ENCODE results near the gene ENAH. TPM values are rescaled to one million over a fixed set of nuclear protein-coding genes. Genes with fewer than 3 reads are reported as not detected.

The ENAH gene
- polyA plus RNA-seq, 3 donors = 0.12 TPM; not detected in 2

- 90% methylated on average over 13 of the region's 18 CpGs for WGBS (ENCODE audit: insufficient coverage)
- peaks cover 14 to 21% of the 10 kb centered on the region in 2 donors for H3K4me1 ChIP-seq (ENCODE audit: control insufficient read depth in 1 of 2, insufficient read depth in 2 of 2, low read length in 2 of 2)
- no peaks in the 10 kb centered on the region for H3K27me3 ChIP-seq (ENCODE audit: control insufficient read depth in 2 of 2, insufficient read depth in 2 of 2, low read length in 2 of 2)
- no peak overlapping the region for H3K4me3 ChIP-seq (replicated peaks in 1 of 3; ENCODE audit: low read depth in 2 of 3, low read length in 3 of 3)
- H3K27ac ChIP-seq (ENCODE audit: low read depth in 1 of 2, low read length in 2 of 2) = no peak overlapping the region
- intact Hi-C loops (cut with micrococcal nuclease) = no loop called here
- peaks cover 36% of the 10 kb centered on the region for H3K4me1 Mint-ChIP-seq
- peaks cover 0 to 4% (median 0%) of the 10 kb centered on the region in 3 donors for H3K27me3 Mint-ChIP-seq (ENCODE audit: low read depth in 3 of 3)
- H3K9me3 ChIP-seq (replicated peaks in 1 of 2; ENCODE audit: control insufficient read depth in 1 of 2, insufficient read depth in 1 of 2, low read length in 2 of 2) = no peaks in the 10 kb centered on the region
- TF ChIP-seq, protein P1, sequence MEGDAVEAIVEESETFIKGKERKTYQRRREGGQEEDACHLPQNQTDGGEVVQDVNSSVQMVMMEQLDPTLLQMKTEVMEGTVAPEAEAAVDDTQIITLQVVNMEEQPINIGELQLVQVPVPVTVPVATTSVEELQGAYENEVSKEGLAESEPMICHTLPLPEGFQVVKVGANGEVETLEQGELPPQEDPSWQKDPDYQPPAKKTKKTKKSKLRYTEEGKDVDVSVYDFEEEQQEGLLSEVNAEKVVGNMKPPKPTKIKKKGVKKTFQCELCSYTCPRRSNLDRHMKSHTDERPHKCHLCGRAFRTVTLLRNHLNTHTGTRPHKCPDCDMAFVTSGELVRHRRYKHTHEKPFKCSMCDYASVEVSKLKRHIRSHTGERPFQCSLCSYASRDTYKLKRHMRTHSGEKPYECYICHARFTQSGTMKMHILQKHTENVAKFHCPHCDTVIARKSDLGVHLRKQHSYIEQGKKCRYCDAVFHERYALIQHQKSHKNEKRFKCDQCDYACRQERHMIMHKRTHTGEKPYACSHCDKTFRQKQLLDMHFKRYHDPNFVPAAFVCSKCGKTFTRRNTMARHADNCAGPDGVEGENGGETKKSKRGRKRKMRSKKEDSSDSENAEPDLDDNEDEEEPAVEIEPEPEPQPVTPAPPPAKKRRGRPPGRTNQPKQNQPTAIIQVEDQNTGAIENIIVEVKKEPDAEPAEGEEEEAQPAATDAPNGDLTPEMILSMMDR (IDR thresholded peaks at IDR 0.05) = no peak
- H3K36me3 ChIP-seq (replicated peaks in 1 of 2; ENCODE audit: control insufficient read depth in 1 of 2, insufficient read depth in 2 of 2, low read length in 2 of 2) = no peaks in the 10 kb centered on the region
- H4K20me1 ChIP-seq (ENCODE audit: insufficient read depth, low read length) = no peaks in the 10 kb centered on the region
- H3K4me3 Mint-ChIP-seq = no peak overlapping the region
- no peak overlapping the region for H2AFZ ChIP-seq (ENCODE audit: insufficient read depth, low read depth, low read length, poor library complexity, severe bottlenecking)
- peak overlapping the region in 4 of 7 donors; percentile 16 to 52 (median 38) for H3K27ac Mint-ChIP-seq
- H3K9ac ChIP-seq (ENCODE audit: insufficient read depth, low read length, poor library complexity, severe bottlenecking) = no peak overlapping the region
- DNase-seq = no peak
- H3K79me2 ChIP-seq (ENCODE audit: insufficient read depth, low read length) = no peaks in the 10 kb centered on the region
- H3K36me3 Mint-ChIP-seq = peaks cover 0 to 5% of the 10 kb centered on the region in 2 donors
- H3K4me2 ChIP-seq (replicated peaks; ENCODE audit: extremely low read depth, low read length, poor library complexity, severe bottlenecking) = no peak overlapping the region
- peaks cover 0 to 3% (median 0%) of the 10 kb centered on the region in 7 donors for H3K9me3 Mint-ChIP-seq
These were observed 192.7 kb downstream of the ENAH start for GRCh38 chr1:225460021-225460736.

DNA sequence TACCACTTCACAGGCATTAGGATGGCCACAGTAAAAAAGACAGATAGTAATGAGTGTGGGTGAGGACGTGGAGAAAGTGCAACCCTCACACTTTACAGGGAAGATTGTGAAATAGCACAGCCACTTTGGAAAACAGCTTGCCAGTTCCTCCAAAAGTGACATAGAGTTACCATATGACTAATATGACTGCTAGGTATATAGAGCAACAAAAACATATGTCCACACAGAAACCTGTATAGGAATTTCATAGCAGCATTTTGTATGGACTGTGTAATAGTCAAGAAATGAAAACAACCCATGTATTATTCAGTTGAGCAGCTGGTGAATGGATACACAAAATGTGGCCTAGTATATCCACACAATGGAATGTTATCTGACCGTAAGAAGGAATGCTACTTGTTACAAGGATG lies 194.7 kb downstream of the ENAH start:
- peaks cover 27 to 37% of the 10 kb centered on the region in 2 donors for H3K4me1 ChIP-seq (ENCODE audit: control insufficient read depth in 1 of 2, insufficient read depth in 2 of 2, low read length in 2 of 2)
- no peaks in the 10 kb centered on the region for H3K9me3 ChIP-seq (replicated peaks in 1 of 2; ENCODE audit: control insufficient read depth in 1 of 2, insufficient read depth in 1 of 2, low read length in 2 of 2)
- H3K9me3 Mint-ChIP-seq = peaks cover 0 to 3% (median 0%) of the 10 kb centered on the region in 7 donors
- peak overlapping the region in 1 of 2 donors; percentile 78 for H3K4me3 Mint-ChIP-seq
- peaks cover 0 to 5% of the 10 kb centered on the region in 2 donors for H3K36me3 Mint-ChIP-seq
- H3K36me3 ChIP-seq (replicated peaks in 1 of 2; ENCODE audit: control insufficient read depth in 1 of 2, insufficient read depth in 2 of 2, low read length in 2 of 2) = no peaks in the 10 kb centered on the region
- peak overlapping the region; percentile 20 for H3K4me2 ChIP-seq (replicated peaks; ENCODE audit: extremely low read depth, low read length, poor library complexity, severe bottlenecking)
- no peaks in the 10 kb centered on the region for H3K27me3 ChIP-seq (ENCODE audit: control insufficient read depth in 2 of 2, insufficient read depth in 2 of 2, low read length in 2 of 2)
- TF ChIP-seq, protein P1 (IDR thresholded peaks at IDR 0.05) = no peak
- no CpG with 5 or more reads among the region's 2 CpGs for WGBS (ENCODE audit: insufficient coverage)
- H3K27ac ChIP-seq (ENCODE audit: low read depth in 1 of 2, low read length in 2 of 2) = peak overlapping the region in 1 of 2 donors; percentile 66
- peak overlapping the region in 1 of 3 experiments; percentile 7 for H3K4me3 ChIP-seq (replicated peaks in 1 of 3; ENCODE audit: low read depth in 2 of 3, low read length in 3 of 3)
- H3K79me2 ChIP-seq (ENCODE audit: insufficient read depth, low read length) = no peaks in the 10 kb centered on the region
- H4K20me1 ChIP-seq (ENCODE audit: insufficient read depth, low read length) = no peaks in the 10 kb centered on the region
- peaks cover 49% of the 10 kb centered on the region for H3K4me1 Mint-ChIP-seq
- intact Hi-C loops (cut with micrococcal nuclease) = loop anchor here in 1 of 2 donors (2.0 kb wide), 1 partner anchor 13 kb away; no protein-coding TSS in a partner anchor
- peak; percentile 61 to 88 (median 73) for DNase-seq
- H3K27ac Mint-ChIP-seq = peak overlapping the region; percentile 63 to 93 (median 85)
- no peak overlapping the region for H2AFZ ChIP-seq (ENCODE audit: insufficient read depth, low read depth, low read length, poor library complexity, severe bottlenecking)
- H3K9ac ChIP-seq (ENCODE audit: insufficient read depth, low read length, poor library complexity, severe bottlenecking) = no peak overlapping the region
- peaks cover 0 to 4% (median 0%) of the 10 kb centered on the region in 3 donors for H3K27me3 Mint-ChIP-seq (ENCODE audit: low read depth in 3 of 3)
